Heart right ventricle (tissue), 16 donors: ENCODE data around the gene CCDC138. TPM values are rescaled to one million over a fixed set of nuclear protein-coding genes. Genes with fewer than 3 reads are reported as not detected.

ENCODE experiments used
- ATAC-seq, 8 donors: fragments of 200-7000 bp; cut with Tn5 transposase; one replicate each; pipeline ENCODE4 v1.9.1; 2020; ENCODE audit warnings: mild to moderate bottlenecking in 8 of 8, moderate library complexity in 8 of 8, moderate number of reproducible peaks in 1 of 8
- DNase-seq, 2 donors: peaks; one replicate each; pipeline ENCODE4 v3.0.0-alpha.2; 2020
- H3K27ac ChIP-seq, 10 donors: fragments of 200-600 bp; sonication (generic) in 2 of 10; one replicate each; pipeline versions ENCODE4 v1.5.0 to v1.8.0; 2020 to 2022; ENCODE audit warnings: mild to moderate bottlenecking in 3 of 10
- H3K27me3 ChIP-seq, 7 donors: fragments of 200-600 bp; one replicate each; pipeline ENCODE4 v1.8.0; 2021 to 2022; ENCODE audit warnings: mild to moderate bottlenecking in 2 of 7
- H3K36me3 ChIP-seq, 9 donors: fragments of 200-600 bp; sonication (generic) in 1 of 9; one replicate each; pipeline versions ENCODE4 v1.5.0 to v1.8.0; 2020 to 2022; ENCODE audit warnings: mild to moderate bottlenecking in 2 of 9
- H3K4me1 ChIP-seq, 9 donors: fragments of 200-600 bp; sonication (generic) in 1 of 9; one replicate each; pipeline versions ENCODE4 v1.5.0 to v1.8.0; 2020 to 2022; ENCODE audit warnings: mild to moderate bottlenecking in 4 of 9
- H3K4me3 ChIP-seq, 10 donors: fragments of 200-600 bp; sonication (generic) in 2 of 10; one replicate each; pipeline versions ENCODE4 v1.5.0 to v1.8.0; 2020 to 2022; ENCODE audit warnings: mild to moderate bottlenecking in 7 of 10, moderate library complexity in 2 of 10
- H3K9me3 ChIP-seq, 11 donors: fragments of 200-600 bp in 10 of 11; sonication (generic) in 2 of 11; one replicate each; pipeline versions ENCODE4 v1.5.0 to v1.8.0; 2013 to 2022; ENCODE audit warnings: mild to moderate bottlenecking in 2 of 11, control low read depth in 1 of 11, moderate library complexity in 1 of 11
- CTCF ChIP-seq, 9 donors: fragments of 200-600 bp; sonication (generic) in 2 of 9; IDR thresholded peaks; one replicate each; pipeline versions ENCODE4 v1.5.0 to v1.8.0; 2021 to 2022; ENCODE audit warnings: antibody characterized with exemption in 9 of 9, mild to moderate bottlenecking in 5 of 9, moderate library complexity in 1 of 9
- WGBS, 2 donors: extraction: QIAGEN DNeasy Blood & Tissue Kit; methylation state at CpG; one replicate each; pipeline ENCODE4 v1.1.7; 2013; ENCODE audit warnings: inconsistent platforms in 1 of 2; 5-methylcytosine and 5-hydroxymethylcytosine counted together
- intact Hi-C, 10 donors: fragments of 100-400 bp; cut with DNase I; formaldehyde crosslinking; loops; one replicate each; pipeline versions ENCODE4 v1.11.1 to v1.14.2; 2022
- polyA plus RNA-seq, 2 donors: library from polyadenylated mRNA; stranded (reverse); fragments of 200-250 nt; gene quantifications; one replicate each; pipeline ENCODE4 v1.2.3, GENCODE V29; 2013
- total RNA-seq, 10 donors: library from RNA; stranded (reverse); fragmentation: NEBNext Ultra II Directional in 3 of 10; extraction: Animal tissue kit (Norgen Biotek cat#: 25700) in 3 of 10; gene quantifications; one replicate each; pipeline versions ENCODE4 v1.2.1 to v1.2.4, GENCODE V29; 2021 to 2023
- donor health status: Arrhythmogenic right ventricular cardiomyopathy.
- donor health status: ischemic (EF 13 %, LVEDD 7.1; RV severe dilation, severe dysfunction).
- donor health status: healthy with polysubstance abuse.
- donor health status: DM: no; HTN: yes; CAD: no.
- donor health status: DM: no; HTN: no; CAD: no.
- donor health status: ischemic (EF 25% LVEDD 6.9; RV normal size, moderate dysfunction).
- donor health status: ischemic (EF 25% LVEDD 5.7; RV mildly dilated, moderate dysfunction).
- donor health status: healthy.
- donor health status: DM: yes; HTN: yes; CAD: no.
- donor health status: Ischemic cardiomyopathy.
- donor health status: ischemic (EF 35%, LVEDD 5.7; RV mildly dilated, moderate dysfunction).
- donor health status: nonischemic (EF 11% LVEDD 7.7; RV severe dilation, severe dysfunction).
- donor health status: DM: yes; HTN: yes; CAD: no.
- donor health status: PGD.
- donor health status: ischemic (EF 29% LVEDD 5.4; RV normal size, mild dysfunction).
- donor health status: nonischemic (EF 23%, LVEDD 6.1; RV moderate dilation, normal function).

Gene CCDC138
- total and polyA plus RNA-seq, 12 donors = 0.44 to 1.8 (median 0.99) TPM

- no peak overlapping the region for H3K4me3 ChIP-seq
- intact Hi-C loops = no loop called here
- peaks cover 0 to 31% (median 7%) of the 10 kb centered on the region in 11 donors for H3K9me3 ChIP-seq
- no peak overlapping the region for H3K27ac ChIP-seq
- no peaks in the 10 kb centered on the region for H3K36me3 ChIP-seq
- H3K4me1 ChIP-seq = no peaks in the 10 kb centered on the region
- ATAC-seq (no peak), DNase-seq (no peak)
- WGBS, 2 donors = 98% methylated on average over 2 of the region's 2 CpGs
- H3K27me3 ChIP-seq = no peaks in the 10 kb centered on the region
- TF ChIP-seq CTCF (IDR thresholded peaks at IDR 0.05) = peak in 1 of 9 donors; percentile 26
Observed at GRCh38 chr2:108877506-108877905, 90.9 kb downstream of the CCDC138 start.

- H3K4me3 ChIP-seq = no peak overlapping the region
- peaks cover 0 to 36% (median 9%) of the 10 kb centered on the region in 11 donors for H3K9me3 ChIP-seq
- H3K36me3 ChIP-seq = no peaks in the 10 kb centered on the region
- H3K27me3 ChIP-seq = no peaks in the 10 kb centered on the region
- WGBS, 2 donors = 72 to 77% methylated on average over 2 of the region's 2 CpGs
- DNase-seq (no peak), ATAC-seq (no peak)
- H3K27ac ChIP-seq = no peak overlapping the region
- no peaks in the 10 kb centered on the region for H3K4me1 ChIP-seq
- TF ChIP-seq CTCF (IDR thresholded peaks at IDR 0.05) = no peak
- intact Hi-C loops = no loop called here
Observed at GRCh38 chr2:108878276-108878675, 91.7 kb downstream of the CCDC138 start.

GRCh38 chr2:108884619-108885018 is 98.0 kb downstream of the CCDC138 start:
- intact Hi-C loops = no loop called here
- TF ChIP-seq CTCF (IDR thresholded peaks at IDR 0.05) = no peak
- 51 to 55% methylated on average over 6 of the region's 6 CpGs for WGBS, 2 donors
- H3K9me3 ChIP-seq = peaks cover 0 to 65% (median 9%) of the 10 kb centered on the region in 11 donors
- no peak for DNase-seq
- H3K27ac ChIP-seq = no peak overlapping the region
- no peaks in the 10 kb centered on the region for H3K4me1 ChIP-seq
- H3K27me3 ChIP-seq = no peaks in the 10 kb centered on the region
- no peak for ATAC-seq
- no peaks in the 10 kb centered on the region for H3K36me3 ChIP-seq
- H3K4me3 ChIP-seq = no peak overlapping the region

GRCh38 chr2:108889907-108890306 is 103.3 kb downstream of the CCDC138 start:
- no peak for TF ChIP-seq CTCF (IDR thresholded peaks at IDR 0.05)
- Histone ChIP-seq H3K4me3 (no peak overlapping the region), H3K27me3 (no peaks in the 10 kb centered on the region), H3K36me3 (no peaks in the 10 kb centered on the region), H3K27ac (no peak overlapping the region), H3K4me1 (no peaks in the 10 kb centered on the region), H3K9me3 (peaks cover 0 to 52% (median 10%) of the 10 kb centered on the region in 11 donors)
- intact Hi-C loops = no loop called here
- DNase-seq (no peak), ATAC-seq (no peak)
- 94 to 97% methylated on average over 1 of the region's 1 CpG for WGBS, 2 donors
